Right cardiac atrium (tissue), 5 donors: ENCODE data around the gene SIX5. TPM values are rescaled to one million over a fixed set of nuclear protein-coding genes. Genes with fewer than 3 reads are reported as not detected.

Source experiments
- ATAC-seq, 2 donors: fragments of 200-7000 bp; cut with Tn5 transposase; one replicate each; pipeline versions ENCODE4 v1.8.0 to v1.9.1; 2020; ENCODE audit warnings: moderate library complexity in 2 of 2, mild to moderate bottlenecking in 1 of 2
- DNase-seq, 3 donors: peaks; one replicate each; pipeline ENCODE4 v3.0.0-alpha.2; 2020
- H3K27ac ChIP-seq: one replicate; pipeline ENCODE4 v1.5.1; 2013; ENCODE audit warnings: mild to moderate bottlenecking, low read length, control low read depth, moderate library complexity
- H3K27me3 ChIP-seq: one replicate; pipeline ENCODE4 v1.6.1; 2013; ENCODE audit not compliant: control insufficient read depth, insufficient read depth
- H3K4me1 ChIP-seq: one replicate; pipeline ENCODE4 v1.6.1; 2013; ENCODE audit warnings: low read length; ENCODE audit not compliant: control insufficient read depth, insufficient read depth
- H3K4me3 ChIP-seq: one replicate; pipeline ENCODE4 v1.5.1; 2013; ENCODE audit warnings: low read length, control low read depth
- H3K9me3 ChIP-seq: one replicate; pipeline ENCODE4 v1.6.1; 2013; ENCODE audit warnings: low read length; ENCODE audit not compliant: control insufficient read depth
- WGBS: extraction: QIAGEN DNeasy Blood & Tissue Kit; methylation state at CpG from one replicate; pipeline ENCODE4 v1.1.7; 2013; 5-methylcytosine and 5-hydroxymethylcytosine counted together
- intact Hi-C, 4 donors: fragments of 100-400 bp; cut with DNase I; formaldehyde crosslinking; loops; one replicate each; pipeline versions ENCODE4 v1.11.0 to v1.14.0; 2022 to 2023
- polyA plus RNA-seq: library from polyadenylated mRNA; stranded (reverse); fragments of 200-250 nt; gene quantifications from one replicate; pipeline ENCODE4 v1.2.3, GENCODE V29; 2013
- total RNA-seq, 4 donors: library from RNA; stranded (reverse); fragmentation: NEBNext Ultra II Directional; extraction: Animal tissue kit (Norgen Biotek cat#: 25700); gene quantifications; one replicate each; pipeline ENCODE4 v1.2.1, GENCODE V29; 2021
- donor health status: healthy with polysubstance abuse.
- donor health status: DM: no; HTN: yes; CAD: no.
- donor health status: DM: no; HTN: no; CAD: no.
- donor health status: DM: no; HTN: yes; CAD: no; lungs with severe emphysema.
- donor health status: DM: yes; HTN: yes; CAD: no.

SIX5 gene
- total and polyA plus RNA-seq, 5 donors = 15.8 to 33.2 (median 23.9) TPM

- Histone ChIP-seq H3K27me3 (no peaks in the 10 kb centered on the region), H3K4me1 (no peaks in the 10 kb centered on the region), H3K9me3 (no peaks in the 10 kb centered on the region), H3K4me3 (peak within 1 kb of the TSS; percentile 93), H3K27ac (peak within 1 kb of the TSS; percentile 88)
- intact Hi-C loops = no loop called here
- peak; percentile 98 to 99 for ATAC-seq
- WGBS = under 1% methylated on average over 86 of the region's 86 CpGs
- peak; percentile 100 for DNase-seq
Measured at GRCh38 chr19:45792470-45793177, 23.6 kb upstream of the SIX5 start, which contains the start of gene DMWD. Gene DMWD, minus strand, starts transcription at chr19:45792845. Its CDS starts 89 bp downstream, at chr19:45792756.

DNA sequence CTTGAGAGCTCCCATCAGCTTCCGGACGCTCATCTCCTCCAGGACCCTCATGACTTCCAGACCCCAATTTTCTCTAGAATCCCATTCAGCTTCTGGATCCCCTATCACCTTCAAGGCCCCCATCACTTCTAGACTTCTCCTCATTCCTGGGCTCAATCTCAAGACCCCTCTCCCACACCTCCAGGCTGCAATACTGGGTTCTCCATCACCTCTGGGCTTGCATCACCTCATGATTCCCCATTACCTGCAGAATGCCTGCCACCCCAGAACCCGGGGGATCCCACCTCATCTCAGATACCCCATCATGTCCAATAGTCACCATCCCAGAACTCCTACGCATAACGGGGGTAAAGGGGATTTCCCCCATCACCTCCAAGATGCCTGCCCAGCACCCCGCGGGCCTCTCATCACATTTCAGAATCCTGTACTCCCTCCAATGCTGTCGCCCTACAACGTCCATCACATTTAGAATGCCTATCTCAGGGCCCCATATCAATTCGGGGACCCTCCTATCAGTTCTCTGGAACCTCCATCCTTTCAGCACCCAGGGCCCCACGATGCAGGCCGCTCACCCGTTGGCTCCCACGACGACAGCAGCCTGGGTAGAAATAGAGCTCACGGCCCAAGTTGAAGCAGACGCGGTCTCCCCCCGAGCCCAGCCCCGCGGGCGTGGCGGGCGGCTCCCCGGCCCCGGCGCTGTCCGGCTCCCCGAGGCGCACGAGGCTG lies 22.9 kb upstream of the SIX5 start:
- WGBS = 5% methylated on average over 31 of the region's 31 CpGs
- Histone ChIP-seq H3K4me3 (peak overlapping the region; percentile 93), H3K27me3 (no peaks in the 10 kb centered on the region), H3K9me3 (no peaks in the 10 kb centered on the region), H3K27ac (peak overlapping the region; percentile 88), H3K4me1 (no peaks in the 10 kb centered on the region)
- intact Hi-C loops = no loop called here
- DNase-seq (no peak), ATAC-seq (no peak)

DNA sequence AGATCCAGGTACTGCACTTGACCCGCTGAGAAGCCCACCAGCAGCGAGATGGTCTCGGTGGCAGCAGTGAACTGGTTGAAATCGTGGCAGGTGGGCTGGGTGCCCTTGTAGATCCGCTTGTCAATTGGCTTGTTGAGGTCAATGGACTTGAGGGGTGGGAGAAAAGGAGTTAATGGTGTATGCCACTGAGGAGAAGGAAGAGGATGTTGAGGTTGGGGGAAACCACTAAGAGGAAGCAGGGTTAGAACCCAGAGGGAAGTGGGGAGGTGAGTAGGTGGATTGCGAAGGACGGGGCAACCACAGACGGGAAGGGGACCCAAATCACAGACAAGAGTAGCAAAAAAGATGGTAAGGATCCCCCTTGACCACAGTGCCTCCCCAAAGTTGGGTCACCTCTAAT lies 21.9 kb upstream of the SIX5 start:
- Histone ChIP-seq H3K9me3 (no peaks in the 10 kb centered on the region), H3K4me1 (no peaks in the 10 kb centered on the region), H3K27ac (no peak overlapping the region), H3K4me3 (no peak overlapping the region), H3K27me3 (no peaks in the 10 kb centered on the region)
- intact Hi-C loops = no loop called here
- ATAC-seq = no peak
- DNase-seq = no peak
- WGBS = 75% methylated on average over 8 of the region's 8 CpGs

GRCh38 chr19:45789035-45789786 lies 20.2 kb upstream of the SIX5 start:
- WGBS = 80% methylated on average over 15 of the region's 15 CpGs
- no peak for DNase-seq
- Histone ChIP-seq H3K4me1 (peaks cover 3% of the 10 kb centered on the region), H3K27me3 (no peaks in the 10 kb centered on the region), H3K4me3 (no peak overlapping the region), H3K27ac (peak overlapping the region; percentile 40), H3K9me3 (no peaks in the 10 kb centered on the region)
- intact Hi-C loops = no loop called here
- no peak for ATAC-seq

DNA sequence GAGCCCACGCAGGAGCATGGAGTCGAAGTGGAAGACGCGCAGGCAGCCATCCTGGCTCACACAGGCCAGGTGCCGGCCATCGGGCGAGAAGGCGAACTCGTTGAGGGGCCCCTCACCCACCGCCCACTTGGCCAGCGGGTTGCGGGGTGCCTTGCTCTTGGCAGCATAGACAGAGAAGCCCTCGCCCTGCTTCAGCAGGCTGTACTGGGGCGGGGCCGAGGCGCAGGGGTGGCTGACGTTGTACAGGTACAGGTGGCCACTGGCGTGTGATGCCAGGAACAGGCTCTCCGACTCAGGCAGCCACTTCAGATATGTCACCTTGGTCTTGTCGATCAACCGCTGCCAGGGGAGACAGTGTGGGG lies 17.5 kb upstream of the SIX5 start:
- WGBS = 86% methylated on average over 21 of the region's 21 CpGs
- H3K27me3 ChIP-seq = no peaks in the 10 kb centered on the region
- intact Hi-C loops = no loop called here
- no peak for ATAC-seq
- peaks cover 3% of the 10 kb centered on the region for H3K4me1 ChIP-seq
- no peaks in the 10 kb centered on the region for H3K9me3 ChIP-seq
- H3K4me3 ChIP-seq = no peak overlapping the region
- no peak overlapping the region for H3K27ac ChIP-seq
- peak in 2 of 3 donors; percentile 49 to 69 for DNase-seq

GRCh38 chr19:45785781-45786532 lies 16.9 kb upstream of the SIX5 start:
- H3K27ac ChIP-seq = peak overlapping the region; percentile 9
- no peaks in the 10 kb centered on the region for H3K9me3 ChIP-seq
- no peak for ATAC-seq
- 86% methylated on average over 57 of the region's 57 CpGs for WGBS
- H3K4me3 ChIP-seq = no peak overlapping the region
- H3K4me1 ChIP-seq = peaks cover 3% of the 10 kb centered on the region
- peak in 2 of 3 donors; percentile 66 to 72 for DNase-seq
- H3K27me3 ChIP-seq = no peaks in the 10 kb centered on the region
- intact Hi-C loops = no loop called here

- Histone ChIP-seq H3K27ac (peak overlapping the region; percentile 94), H3K9me3 (no peaks in the 10 kb centered on the region), H3K4me3 (no peak overlapping the region), H3K4me1 (peaks cover 3% of the 10 kb centered on the region), H3K27me3 (no peaks in the 10 kb centered on the region)
- ATAC-seq (no peak), DNase-seq (no peak)
- intact Hi-C loops = no loop called here
- 56% methylated on average over 5 of the region's 5 CpGs for WGBS
Measured at GRCh38 chr19:45785097-45785496, 16.0 kb upstream of the SIX5 start.

DNA sequence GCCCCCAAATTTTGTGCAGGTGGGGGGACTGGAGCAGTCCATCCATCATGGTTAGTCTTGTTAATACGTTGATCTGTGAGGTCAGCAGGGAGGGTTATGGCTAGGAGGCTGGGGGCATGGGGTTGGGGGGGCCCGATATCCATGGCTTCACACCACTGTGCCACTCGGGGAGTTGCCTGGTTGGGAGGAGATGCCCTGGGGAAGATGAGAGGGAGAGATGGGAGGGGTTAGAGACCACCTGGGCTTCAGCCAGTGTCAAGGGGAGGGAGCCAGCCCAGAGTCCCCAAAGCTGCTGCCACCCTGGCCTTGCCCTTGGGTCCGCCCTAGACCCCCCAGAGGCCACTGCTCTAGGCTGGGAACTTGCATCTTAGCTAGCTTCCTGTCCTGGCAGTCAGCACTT lies 15.0 kb upstream of the SIX5 start:
- no peaks in the 10 kb centered on the region for H3K27me3 ChIP-seq
- DNase-seq = no peak
- H3K27ac ChIP-seq = peak overlapping the region; percentile 94
- intact Hi-C loops = no loop called here
- peaks cover 3% of the 10 kb centered on the region for H3K4me1 ChIP-seq
- H3K4me3 ChIP-seq = no peak overlapping the region
- H3K9me3 ChIP-seq = no peaks in the 10 kb centered on the region
- 71% methylated on average over 4 of the region's 4 CpGs for WGBS
- no peak for ATAC-seq

DNA sequence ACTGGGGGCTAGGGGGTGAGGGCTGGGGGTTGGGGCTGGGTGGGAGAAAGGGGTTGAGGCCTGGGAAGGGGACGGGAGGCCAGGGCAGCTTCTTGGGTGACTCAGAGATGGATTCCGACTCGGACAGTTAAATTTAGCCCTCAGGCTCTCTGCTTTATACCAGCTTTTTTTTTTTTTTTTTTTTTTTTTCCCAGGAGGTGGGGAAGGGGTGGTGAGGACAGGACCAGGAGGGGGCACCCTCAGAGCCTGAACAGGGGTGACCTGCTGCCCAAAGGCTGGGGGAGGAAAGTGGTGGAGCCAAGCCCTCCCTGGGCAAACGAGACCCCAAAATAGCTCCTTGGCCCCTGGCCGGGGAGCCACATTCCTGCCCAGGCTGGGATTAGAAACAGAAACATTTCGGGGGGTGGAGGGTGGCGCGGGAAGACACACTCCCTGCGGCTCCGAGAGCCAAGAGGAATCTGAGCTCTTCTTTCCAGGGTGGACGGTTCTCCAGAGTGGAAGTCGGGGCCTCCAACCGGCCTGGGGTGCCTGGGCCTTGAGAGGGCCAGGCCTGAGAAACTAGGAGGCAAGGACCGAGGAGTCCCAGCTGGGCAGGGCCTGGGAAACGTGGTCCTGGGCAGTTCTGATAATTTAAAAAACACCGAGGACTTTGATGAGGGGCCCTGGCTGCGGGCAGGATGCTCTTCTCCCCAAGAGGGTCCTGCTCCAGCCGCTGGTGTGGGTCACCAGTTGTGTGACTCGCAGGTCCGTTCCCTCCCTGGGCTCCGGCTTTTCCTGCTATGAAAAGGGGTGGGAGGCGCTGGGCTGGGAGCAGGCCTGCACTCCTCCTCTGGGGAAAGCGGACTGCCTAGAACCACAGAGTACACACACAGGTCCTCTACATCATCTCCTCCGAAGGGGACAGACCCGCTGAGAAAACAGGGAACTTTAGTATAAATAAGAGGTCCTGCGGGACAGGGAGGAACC lies 14.1 kb upstream of the SIX5 start:
- Histone ChIP-seq H3K4me1 (peaks cover 3% of the 10 kb centered on the region), H3K9me3 (no peaks in the 10 kb centered on the region), H3K27ac (peak overlapping the region; percentile 94), H3K4me3 (peak overlapping the region; percentile 50), H3K27me3 (no peaks in the 10 kb centered on the region)
- ATAC-seq (peak; percentile 52 to 66), DNase-seq (peak; percentile 78 to 93 (median 90))
- intact Hi-C loops = no loop called here
- whole genome bisulfite sequencing = 35% methylated on average over 26 of the region's 26 CpGs
